ENCODE data around the gene CUL7. TPM values are rescaled to one million over a fixed set of nuclear protein-coding genes. Genes with fewer than 3 reads are reported as not detected.
"Not testable (repeated sequence)": the region's sequence is repeated elsewhere in the genome, so short reads cannot be mapped to it uniquely, and the experiment has no call there.

CUL7 gene
- total and polyA plus RNA-seq, 2 donors (not counting 1 experiment from before 2014, with no cell fraction given), result 21.4 to 60.3 TPM

GRCh38 chr6:43043310-43043709 lies 10.3 kb downstream of the CUL7 start:
- H3K9ac ChIP-seq (ENCODE audit: insufficient read depth, low read length), result no peak overlapping the region
- H3K36me3 ChIP-seq (ENCODE audit: control insufficient read depth, insufficient read depth, low read length), result peaks cover 28% of the 10 kb centered on the region
- no peak for DNase-seq (ENCODE audit: low read depth in 2 of 2)
- no peak overlapping the region for H3K4me3 ChIP-seq (replicated peaks in 1 of 4; ENCODE audit: control extremely low read depth in 1 of 4, insufficient read depth in 1 of 4, low read depth in 3 of 4, low read length in 4 of 4)
- H4K20me1 ChIP-seq (ENCODE audit: control insufficient read depth, extremely low read depth, insufficient read depth, low read length), result no peaks in the 10 kb centered on the region
- no peak overlapping the region for H2AFZ ChIP-seq (ENCODE audit: low read length)
- no peaks in the 10 kb centered on the region for H3K27me3 ChIP-seq (ENCODE audit: control insufficient read depth, insufficient read depth, low read length)
- no peaks in the 10 kb centered on the region for H3K9me3 ChIP-seq (ENCODE audit: control insufficient read depth, insufficient read depth, low read depth, low read length)
- no peak overlapping the region for H3K27ac ChIP-seq (ENCODE audit: insufficient read depth, low read length)
- no peak overlapping the region for H3K4me2 ChIP-seq (ENCODE audit: extremely low read depth, insufficient read depth, low read length)
- no peaks in the 10 kb centered on the region for H3K4me1 ChIP-seq (ENCODE audit: control insufficient read depth, extremely low read depth, insufficient read depth, low read length)
- H3K79me2 ChIP-seq (ENCODE audit: control insufficient read depth, insufficient read depth, low read length), result no peaks in the 10 kb centered on the region
- TF ChIP-seq EZH2 (IDR thresholded peaks at IDR 0.05; ENCODE audit: low read length, missing control alignments) (no peak), CTCF (conservative IDR thresholded peaks at IDR 0.05 in 1 of 2, IDR thresholded peaks at IDR 0.05 in 1 of 2; ENCODE audit: low read depth in 1 of 2, low read length in 2 of 2) (no peak)

- peaks cover 30% of the 10 kb centered on the region for H3K36me3 ChIP-seq (ENCODE audit: control insufficient read depth, insufficient read depth, low read length)
- not testable (repeated sequence) for H3K27me3 ChIP-seq (ENCODE audit: control insufficient read depth, insufficient read depth, low read length); H3K4me2 ChIP-seq (ENCODE audit: extremely low read depth, insufficient read depth, low read length); H2AFZ ChIP-seq (ENCODE audit: low read length); H3K9me3 ChIP-seq (ENCODE audit: control insufficient read depth, insufficient read depth, low read depth, low read length); H4K20me1 ChIP-seq (ENCODE audit: control insufficient read depth, extremely low read depth, insufficient read depth, low read length); H3K27ac ChIP-seq (ENCODE audit: insufficient read depth, low read length); H3K4me1 ChIP-seq (ENCODE audit: control insufficient read depth, extremely low read depth, insufficient read depth, low read length); DNase-seq (ENCODE audit: low read depth in 2 of 2); H3K4me3 ChIP-seq (replicated peaks in 1 of 4; ENCODE audit: control extremely low read depth in 1 of 4, insufficient read depth in 1 of 4, low read depth in 3 of 4, low read length in 4 of 4); H3K79me2 ChIP-seq (ENCODE audit: control insufficient read depth, insufficient read depth, low read length); H3K9ac ChIP-seq (ENCODE audit: insufficient read depth, low read length)
These were observed 12.2 kb downstream of the CUL7 start for GRCh38 chr6:43041475-43041874.

GRCh38 chr6:43040542-43041257 lies 13.0 kb downstream of the CUL7 start:
- Histone ChIP-seq H3K36me3 (ENCODE audit: control insufficient read depth, insufficient read depth, low read length) (peaks cover 31% of the 10 kb centered on the region), H4K20me1 (ENCODE audit: control insufficient read depth, extremely low read depth, insufficient read depth, low read length) (no peaks in the 10 kb centered on the region), H3K9ac (ENCODE audit: insufficient read depth, low read length) (no peak overlapping the region), H3K4me2 (ENCODE audit: extremely low read depth, insufficient read depth, low read length) (no peak overlapping the region), H3K4me3 (replicated peaks in 1 of 4; ENCODE audit: control extremely low read depth in 1 of 4, insufficient read depth in 1 of 4, low read depth in 3 of 4, low read length in 4 of 4) (no peak overlapping the region), H3K9me3 (ENCODE audit: control insufficient read depth, insufficient read depth, low read depth, low read length) (no peaks in the 10 kb centered on the region), H3K27me3 (ENCODE audit: control insufficient read depth, insufficient read depth, low read length) (no peaks in the 10 kb centered on the region), H3K79me2 (ENCODE audit: control insufficient read depth, insufficient read depth, low read length) (no peaks in the 10 kb centered on the region), H2AFZ (ENCODE audit: low read length) (no peak overlapping the region), H3K4me1 (ENCODE audit: control insufficient read depth, extremely low read depth, insufficient read depth, low read length) (no peaks in the 10 kb centered on the region), H3K27ac (ENCODE audit: insufficient read depth, low read length) (no peak overlapping the region)
- no peak for DNase-seq (ENCODE audit: low read depth in 2 of 2)
- TF ChIP-seq EZH2 (IDR thresholded peaks at IDR 0.05; ENCODE audit: low read length, missing control alignments), result no peak
- no peak for TF ChIP-seq CTCF (conservative IDR thresholded peaks at IDR 0.05 in 1 of 2, IDR thresholded peaks at IDR 0.05 in 1 of 2; ENCODE audit: low read depth in 1 of 2, low read length in 2 of 2)
